K562 (cell line): ENCODE data around the gene PRR35. TPM values are rescaled to one million over a fixed set of nuclear protein-coding genes. Genes with fewer than 3 reads are reported as not detected.
A peak's percentile ranks its signal among the peaks of the same experiment; 100 is the strongest.

Experiments used
- GABPB2 ChIP-seq: fragments of 250-450 bp; sonication (Bioruptor Pico); conservative IDR thresholded peaks from 2 replicates; pipeline ENCODE4 v1.5.1; 2021; ENCODE audit warnings: mild to moderate bottlenecking
- HBP1 ChIP-seq: fragments of 450-650 bp; formaldehyde crosslinking; IDR thresholded peaks from 2 replicates; pipeline ENCODE4 v1.4.0; 2022; ENCODE audit warnings: missing genetic modification characterization
- HLTF ChIP-seq: fragments of 450-650 bp; IDR thresholded peaks from 2 replicates; pipeline ENCODE4 v1.6.1; 2016
- HMGN3 ChIP-seq: IDR thresholded peaks from 2 replicates; pipeline ENCODE4 v1.6.1; 2011; ENCODE audit warnings: borderline replicate concordance, low read depth, mild to moderate bottlenecking, mixed read lengths, low read length; ENCODE audit not compliant: insufficient read length; ENCODE audit errors: extremely low read depth
- HOXB6 ChIP-seq: fragments of 250-450 bp; sonication (Bioruptor Pico); IDR thresholded peaks from 2 replicates; pipeline ENCODE4 v1.5.1; 2022; ENCODE audit warnings: mild to moderate bottlenecking, borderline replicate concordance
- ID3 ChIP-seq, 2 experiments: fragments of 250-450 bp in 1 of 2; fragments of 450-650 bp in 1 of 2; sonication (Bioruptor Pico) in 1 of 2; IDR thresholded peaks; 2 replicates each; pipeline versions ENCODE4 v1.6.1 to v1.8.0; 2016 to 2021; ENCODE audit warnings: mild to moderate bottlenecking in 2 of 2, moderate library complexity in 2 of 2, missing compliant biosample characterization in 1 of 2, missing genetic modification characterization in 1 of 2
- KLF16 ChIP-seq: IDR thresholded peaks from 2 replicates; pipeline ENCODE4 v1.6.1; 2016; ENCODE audit warnings: antibody characterized with exemption
- MCM5 ChIP-seq: fragments of 450-650 bp; IDR thresholded peaks from 2 replicates; pipeline ENCODE4 v1.6.1; 2016; ENCODE audit warnings: low read depth
- NFIX ChIP-seq: fragments of 250-450 bp; sonication (Bioruptor Pico); IDR thresholded peaks from 2 replicates; pipeline ENCODE4 v1.4.0; 2020; ENCODE audit warnings: low read depth, mild to moderate bottlenecking, moderate library complexity
- PRDM10 ChIP-seq: fragments of 450-650 bp; IDR thresholded peaks from 2 replicates; pipeline ENCODE4 v1.6.1; 2018; ENCODE audit not compliant: partially characterized antibody
- RBFOX2 ChIP-seq: fragments of 200-400 bp; formaldehyde crosslinking; IDR thresholded peaks from 2 replicates; pipeline ENCODE4 v1.6.1; 2017; ENCODE audit warnings: low read depth, mild to moderate bottlenecking, low read length, moderate library complexity
- RBM39 ChIP-seq: fragments of 200-400 bp; formaldehyde crosslinking; optimal IDR thresholded peaks from 2 replicates; pipeline ENCODE3; 2018; ENCODE audit warnings: low read depth, low read length
- SMARCC2 ChIP-seq: fragments of 450-650 bp; IDR thresholded peaks from 2 replicates; pipeline ENCODE4 v1.6.1; 2017; ENCODE audit warnings: antibody characterized with exemption, moderate library complexity, mild to moderate bottlenecking, low read depth
- TFAM ChIP-seq: fragments of 250-450 bp; sonication (Bioruptor Pico); conservative IDR thresholded peaks from 2 replicates; pipeline ENCODE4 v1.5.0; 2021; ENCODE audit warnings: mild to moderate bottlenecking, moderate library complexity
- U2AF2 ChIP-seq: fragments of 200-400 bp; formaldehyde crosslinking; optimal IDR thresholded peaks from 2 replicates; pipeline ENCODE3; 2017; ENCODE audit warnings: low read depth, mild to moderate bottlenecking, low read length
- YY1 ChIP-seq, 3 experiments: IDR thresholded peaks; 2 replicates each; pipeline ENCODE4 v1.6.1; 2011; ENCODE audit warnings: low read length in 2 of 3, mild to moderate bottlenecking in 2 of 3, moderate library complexity in 2 of 3, borderline replicate concordance in 1 of 3, control low read depth in 1 of 3, low read depth in 1 of 3; ENCODE audit not compliant: insufficient read depth in 3 of 3, insufficient replicate concordance in 2 of 3, control insufficient read depth in 1 of 3, insufficient read length in 1 of 3; ENCODE audit errors: extremely low read depth in 1 of 3
- ZNF282 ChIP-seq: sonication (generic); formaldehyde crosslinking; IDR thresholded peaks from 2 replicates; pipeline ENCODE4 v1.8.1; 2023; ENCODE audit warnings: missing genetic modification reagents
- ZNF584 ChIP-seq: fragments of 200-800 bp; sonication (Bioruptor generic); IDR thresholded peaks from 2 replicates; pipeline ENCODE4 v1.6.1; 2016; ENCODE audit warnings: low read depth, mild to moderate bottlenecking, missing genetic modification characterization, missing compliant biosample characterization
- polyA plus RNA-seq, 8 experiments: library from polyadenylated mRNA; depleted of rRNA in 4 of 8; stranded (reverse) in 5 of 8; unstranded in 3 of 8; fragments of >200 nt; fragmentation: Nextera tagmentation in 2 of 8; fragmentation: Illumina TruSeq in 1 of 8; extraction: Ambion mirVana in 2 of 8; extraction: Trizol in 1 of 8; gene quantifications; 2 replicates each; pipeline versions ENCODE4 v1.2.1 to v1.2.3, GENCODE V29; 2011 to 2014; ENCODE audit warnings: inconsistent platforms in 1 of 8, missing spikeins in 1 of 8
- total RNA-seq, 7 experiments: library from RNA; depleted of rRNA in 6 of 7; stranded (reverse); fragments of >200 nt in 6 of 7; fragmentation: Illumina TruSeq in 2 of 7; extraction: Trizol in 2 of 7; gene quantifications; 2 replicates each; pipeline versions ENCODE4 v1.2.1 to v1.2.3, GENCODE V29; 2011 to 2021; ENCODE audit warnings: low replicate concordance in 1 of 7
- TF ChIP-seq, protein P1 (sequence below): fragments of 450-650 bp; IDR thresholded peaks from 2 replicates; pipeline ENCODE4 v1.6.1; 2016; ENCODE audit warnings: missing biosample characterization, missing genetic modification characterization

The PRR35 gene
- total and polyA plus RNA-seq, 9 of the 15 experiments (the other 6 are each of a cell fraction or from before 2014, with no cell fraction given): 0.17 to 0.45 (median 0.21) TPM; not detected in 5

DNA sequence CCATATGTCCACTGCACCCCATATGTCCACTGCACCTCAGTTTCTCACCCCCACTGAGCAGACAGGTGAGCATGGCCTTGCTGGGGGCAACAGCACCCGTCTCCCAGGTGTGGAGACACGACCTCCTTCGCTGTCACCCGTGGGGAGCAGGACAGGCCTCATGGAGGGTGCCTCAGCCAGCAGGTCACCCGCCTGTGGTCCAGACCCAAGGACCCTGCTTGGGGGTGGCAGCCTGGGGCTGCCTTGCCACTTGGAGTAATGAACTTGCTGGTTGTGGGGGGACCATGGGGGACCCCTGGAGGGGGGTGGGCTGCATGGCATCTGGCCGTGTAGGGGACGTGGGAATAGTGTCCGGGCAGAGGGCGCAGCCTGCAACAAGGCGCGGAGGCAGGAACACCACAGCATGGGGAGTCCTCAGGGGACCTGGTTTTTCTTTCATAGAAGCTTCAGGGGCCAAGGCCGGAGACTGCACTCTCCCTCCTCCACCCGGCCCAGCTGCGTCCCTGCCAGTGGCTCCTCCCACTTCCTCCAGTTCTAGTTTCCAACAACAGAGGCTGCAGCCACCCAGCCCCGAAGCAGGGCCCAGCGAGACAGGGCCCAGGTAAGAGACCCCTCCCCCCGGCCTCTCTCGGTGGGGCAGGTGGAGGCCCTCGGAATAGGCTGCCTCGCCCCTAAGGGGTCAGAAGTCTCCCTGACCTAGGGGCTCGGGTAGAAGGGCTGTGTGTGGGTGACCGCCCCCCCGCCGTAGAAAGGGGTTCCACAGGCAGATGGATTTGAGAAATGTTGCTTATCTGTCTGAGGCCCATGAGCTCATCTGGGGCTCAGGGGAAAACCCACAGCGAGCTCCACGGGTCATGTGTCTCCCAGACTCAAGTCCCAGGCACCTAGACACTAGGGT is 6.5 kb downstream of the PRR35 start, which contains the start of gene NHLRC4 (continued):
- TF ChIP-seq PRDM10: peak; percentile 39
- no peak for TF ChIP-seq ZNF282 (CRISPR knock-in tag)
- no peak for TF ChIP-seq HLTF
- no peak for TF ChIP-seq NFIX (CRISPR knock-in tag)
- peak; percentile 67 for TF ChIP-seq HMGN3
- no peak for TF ChIP-seq RBM39
- no peak for TF ChIP-seq ID3 (CRISPR knock-in tag; IDR thresholded peaks at IDR 0.05)
- no peak for TF ChIP-seq ID3 (tag; IDR thresholded peaks at IDR 0.05)
- TF ChIP-seq HBP1: no peak
- no peak for TF ChIP-seq HOXB6
- TF ChIP-seq MCM5: no peak
- TF ChIP-seq, protein P1, sequence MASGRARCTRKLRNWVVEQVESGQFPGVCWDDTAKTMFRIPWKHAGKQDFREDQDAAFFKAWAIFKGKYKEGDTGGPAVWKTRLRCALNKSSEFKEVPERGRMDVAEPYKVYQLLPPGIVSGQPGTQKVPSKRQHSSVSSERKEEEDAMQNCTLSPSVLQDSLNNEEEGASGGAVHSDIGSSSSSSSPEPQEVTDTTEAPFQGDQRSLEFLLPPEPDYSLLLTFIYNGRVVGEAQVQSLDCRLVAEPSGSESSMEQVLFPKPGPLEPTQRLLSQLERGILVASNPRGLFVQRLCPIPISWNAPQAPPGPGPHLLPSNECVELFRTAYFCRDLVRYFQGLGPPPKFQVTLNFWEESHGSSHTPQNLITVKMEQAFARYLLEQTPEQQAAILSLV (tag): no peak
- 0 out of 2 replicates have a peak, but pooled peaks have one; percentile 33 for TF ChIP-seq KLF16
- TF ChIP-seq YY1 (IDR thresholded peaks at IDR 0.05; ENCODE audit: borderline replicate concordance in 1 of 3, control insufficient read depth in 1 of 3, extremely low read depth in 1 of 3, insufficient read depth in 3 of 3, insufficient read length in 1 of 3, insufficient replicate concordance in 2 of 3, low read depth in 1 of 3, low read length in 2 of 3): no peak
- no peak for TF ChIP-seq GABPB2 (CRISPR knock-in tag)
- TF ChIP-seq SMARCC2: peak; percentile 63; the same call in 1 of the 2 replicates
- TF ChIP-seq RBFOX2: peak; percentile 75
- TF ChIP-seq ZNF584: peak; percentile 59; the same call in 1 of the 2 replicates
- TF ChIP-seq TFAM: no peak
- no peak for TF ChIP-seq U2AF2
